Caco-2 (cell line): ENCODE results near the gene ENDOG. TPM values are rescaled to one million over a fixed set of nuclear protein-coding genes. Genes with fewer than 3 reads are reported as not detected.

Source experiments
- BruUV-seq: library from RNA; stranded (reverse); fragments of 400-500 nt; replicated peaks from 2 replicates; lab custom pipeline; 2021; lab: Mats Ljungman, UMichigan
- CTCF ChIA-PET: fragments of 300-600 bp; sonication (Branson Sonifier 250); formaldehyde crosslinking; loops from one replicate; lab custom pipeline; 2022; ENCODE audit warnings: antibody characterized with exemption; lab: Charles Lee
- POLR2A ChIA-PET: fragments of 300-600 bp; sonication (Branson Sonifier 250); formaldehyde crosslinking; loops from one replicate; lab custom pipeline; 2022; ENCODE audit warnings: antibody characterized with exemption; lab: Charles Lee
- DNase-seq, 2 experiments: peaks; one replicate each; pipeline versions ENCODE4 v3.0.0 to v3.0.0-alpha.2; 2020 to 2022
- H3K27me3 ChIP-seq: replicated peaks from 2 replicates; pipeline ENCODE4 v1.6.0; 2011; ENCODE audit warnings: low read length; ENCODE audit not compliant: control insufficient read depth, insufficient read depth
- H3K36me3 ChIP-seq: 2 replicates; pipeline ENCODE4 v1.5.1; 2011; ENCODE audit warnings: low read length; ENCODE audit not compliant: control insufficient read depth, insufficient read depth
- H3K4me1 ChIP-seq: fragments of 250-450 bp; sonication (Bioruptor Pico); 2 replicates; pipeline ENCODE4 v1.5.1; 2020; ENCODE audit warnings: mild to moderate bottlenecking
- H3K4me3 ChIP-seq: 2 replicates; pipeline ENCODE4 v1.5.1; 2011; ENCODE audit warnings: low read depth, mild to moderate bottlenecking, control low read depth, low read length
- H3K9me3 ChIP-seq: fragments of 250-450 bp; sonication (Bioruptor Pico); 2 replicates; pipeline ENCODE4 v1.5.1; 2020; ENCODE audit warnings: mild to moderate bottlenecking, moderate library complexity
- H3K27ac Mint-ChIP-seq: one replicate; pipeline ENCODE4 v1.8.0; 2022; ENCODE audit warnings: mixed read lengths; ENCODE audit not compliant: unreplicated experiment
- H3K27me3 Mint-ChIP-seq: one replicate; pipeline ENCODE4 v1.8.0; 2022; ENCODE audit warnings: mixed read lengths; ENCODE audit not compliant: insufficient read depth, unreplicated experiment
- H3K36me3 Mint-ChIP-seq: one replicate; pipeline ENCODE4 v1.8.0; 2022; ENCODE audit warnings: mild to moderate bottlenecking, mixed read lengths; ENCODE audit not compliant: insufficient read depth, unreplicated experiment
- H3K4me1 Mint-ChIP-seq: one replicate; pipeline ENCODE4 v1.8.0; 2022; ENCODE audit warnings: low read depth, mixed read lengths; ENCODE audit not compliant: unreplicated experiment
- H3K4me3 Mint-ChIP-seq: one replicate; pipeline ENCODE4 v1.8.0; 2022; ENCODE audit warnings: mild to moderate bottlenecking, moderate library complexity, mixed read lengths; ENCODE audit not compliant: unreplicated experiment
- H3K9me3 Mint-ChIP-seq: one replicate; pipeline ENCODE4 v1.8.0; 2022; ENCODE audit warnings: mixed read lengths; ENCODE audit not compliant: unreplicated experiment
- intact Hi-C: fragments of 100-400 bp; cut with micrococcal nuclease; formaldehyde crosslinking; loops from one replicate; pipeline ENCODE4 v1.10.0; 2022; ENCODE audit not compliant: unreplicated experiment
- total RNA-seq: library from RNA; stranded (reverse); gene quantifications from 2 replicates; pipeline ENCODE4 v1.2.3, GENCODE V29; 2022
- TF ChIP-seq, protein P1 (sequence below), 2 experiments: fragments of 200-600 bp in 1 of 2; IDR thresholded peaks; 1 replicate in 1 of 2; 2 replicates in 1 of 2; pipeline versions ENCODE4 v1.5.1 to v1.8.0; 2011 to 2022; ENCODE audit warnings: antibody characterized with exemption in 1 of 2, control low read depth in 1 of 2, inconsistent platforms in 1 of 2, low read depth in 1 of 2, low read length in 1 of 2, mild to moderate bottlenecking in 1 of 2, moderate library complexity in 1 of 2; ENCODE audit not compliant: insufficient read depth in 1 of 2, severe bottlenecking in 1 of 2, unreplicated experiment in 1 of 2

ENDOG gene
- total RNA-seq, 1 experiment from 2014 or later = 30.0 TPM

DNA sequence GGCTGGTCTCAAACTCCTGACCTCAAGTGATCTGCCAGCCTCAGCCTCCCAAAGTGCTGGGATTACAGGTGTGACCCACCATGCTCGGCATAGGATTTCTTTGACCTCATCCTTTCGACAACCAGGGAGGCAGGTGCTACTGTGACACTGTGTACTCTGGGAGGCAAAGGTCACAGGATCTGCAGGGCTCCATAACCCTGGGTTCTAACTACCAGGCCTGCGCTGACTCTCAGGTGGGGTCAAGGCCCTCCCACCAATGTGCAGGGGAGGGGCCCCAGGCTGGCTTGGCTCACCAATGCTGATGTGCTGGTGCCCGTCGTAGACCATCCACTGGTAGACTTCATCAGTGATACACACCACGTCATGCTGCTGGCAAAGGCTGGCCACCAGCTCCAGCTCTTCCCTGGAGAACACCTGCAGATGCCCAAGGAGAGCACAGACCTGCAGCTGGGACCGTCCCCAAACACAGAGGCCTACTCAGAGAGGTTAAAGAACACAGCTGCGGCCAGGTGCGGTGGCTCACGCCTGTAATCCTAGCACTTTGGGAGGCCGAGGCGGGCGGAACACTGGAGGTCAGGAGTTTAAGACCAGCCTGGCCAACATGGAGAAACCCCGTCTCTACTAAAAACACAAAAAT, 18.3 kb downstream of the ENDOG start:
- H3K4me1 Mint-ChIP-seq = peaks cover 12% of the 10 kb centered on the region
- BruUV-seq = no TSS peak
- ChIA-PET POLR2A (no interaction called here), CTCF (no interaction called here)
- Histone ChIP-seq H3K4me1 (peaks cover 20% of the 10 kb centered on the region), H3K9me3 (no peaks in the 10 kb centered on the region), H3K4me3 (no peak overlapping the region), H3K36me3 (no peaks in the 10 kb centered on the region; the same call in none of the 2 replicates), H3K27me3 (no peaks in the 10 kb centered on the region)
- TF ChIP-seq, protein P1, sequence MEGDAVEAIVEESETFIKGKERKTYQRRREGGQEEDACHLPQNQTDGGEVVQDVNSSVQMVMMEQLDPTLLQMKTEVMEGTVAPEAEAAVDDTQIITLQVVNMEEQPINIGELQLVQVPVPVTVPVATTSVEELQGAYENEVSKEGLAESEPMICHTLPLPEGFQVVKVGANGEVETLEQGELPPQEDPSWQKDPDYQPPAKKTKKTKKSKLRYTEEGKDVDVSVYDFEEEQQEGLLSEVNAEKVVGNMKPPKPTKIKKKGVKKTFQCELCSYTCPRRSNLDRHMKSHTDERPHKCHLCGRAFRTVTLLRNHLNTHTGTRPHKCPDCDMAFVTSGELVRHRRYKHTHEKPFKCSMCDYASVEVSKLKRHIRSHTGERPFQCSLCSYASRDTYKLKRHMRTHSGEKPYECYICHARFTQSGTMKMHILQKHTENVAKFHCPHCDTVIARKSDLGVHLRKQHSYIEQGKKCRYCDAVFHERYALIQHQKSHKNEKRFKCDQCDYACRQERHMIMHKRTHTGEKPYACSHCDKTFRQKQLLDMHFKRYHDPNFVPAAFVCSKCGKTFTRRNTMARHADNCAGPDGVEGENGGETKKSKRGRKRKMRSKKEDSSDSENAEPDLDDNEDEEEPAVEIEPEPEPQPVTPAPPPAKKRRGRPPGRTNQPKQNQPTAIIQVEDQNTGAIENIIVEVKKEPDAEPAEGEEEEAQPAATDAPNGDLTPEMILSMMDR (IDR thresholded peaks at IDR 0.05; ENCODE audit: insufficient read depth in 1 of 2, low read depth in 1 of 2, low read length in 1 of 2, severe bottlenecking in 1 of 2, unreplicated experiment in 1 of 2) = no peak
- no peak overlapping the region for H3K27ac Mint-ChIP-seq
- DNase-seq = no peak
- no peak overlapping the region for H3K4me3 Mint-ChIP-seq
- no peaks in the 10 kb centered on the region for H3K9me3 Mint-ChIP-seq
- H3K36me3 Mint-ChIP-seq = peaks cover 12% of the 10 kb centered on the region
- intact Hi-C loops = no loop called here
- H3K27me3 Mint-ChIP-seq = no peaks in the 10 kb centered on the region

DNA sequence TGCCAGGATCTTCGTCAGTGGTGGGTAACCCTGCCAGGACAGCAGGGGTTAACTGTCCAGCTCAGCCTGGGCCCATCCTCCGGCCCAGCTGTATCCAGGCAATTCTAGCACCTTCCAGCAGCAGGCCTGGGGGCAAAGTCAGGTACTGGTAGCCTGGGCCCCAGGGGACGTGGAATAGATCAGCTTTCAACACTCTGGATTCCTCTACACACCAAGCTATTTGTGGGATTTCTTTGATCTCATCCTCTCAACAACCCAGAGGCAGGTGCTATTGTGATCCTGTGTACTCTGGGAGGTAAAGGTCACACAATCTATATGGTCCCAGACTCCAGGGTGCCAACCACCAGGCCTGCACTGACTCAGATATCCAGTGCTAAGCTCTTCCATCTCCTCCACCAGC, 20.0 kb downstream of the ENDOG start:
- Mint-ChIP-seq H3K27ac (peak overlapping the region; percentile 77), H3K36me3 (peaks cover 12% of the 10 kb centered on the region), H3K4me1 (peaks cover 12% of the 10 kb centered on the region), H3K4me3 (no peak overlapping the region), H3K9me3 (no peaks in the 10 kb centered on the region), H3K27me3 (no peaks in the 10 kb centered on the region)
- ChIA-PET CTCF (interaction anchor here (0.6 to 1.8 kb wide), 4 partner anchors 9 to 20 kb away, joined by 3 to 15 read pairs (median 8); partner anchors contain the start of genes ENDOG and SPOUT1), POLR2A (interaction anchor here (0.6 to 1.6 kb wide), 3 partner anchors 9 to 34 kb away, joined by 4 to 21 read pairs (median 11); partner anchors contain the start of genes ENDOG and SPOUT1)
- Histone ChIP-seq H3K9me3 (no peaks in the 10 kb centered on the region), H3K4me3 (no peak overlapping the region), H3K36me3 (no peaks in the 10 kb centered on the region; the same call in none of the 2 replicates), H3K4me1 (peaks cover 20% of the 10 kb centered on the region), H3K27me3 (no peaks in the 10 kb centered on the region)
- TF ChIP-seq, protein P1 (IDR thresholded peaks at IDR 0.05; ENCODE audit: insufficient read depth in 1 of 2, low read depth in 1 of 2, low read length in 1 of 2, severe bottlenecking in 1 of 2, unreplicated experiment in 1 of 2) = no peak
- BruUV-seq = no TSS peak
- peak; percentile 88 to 89 for DNase-seq
- intact Hi-C loops = loop anchor here (1.0 kb wide), 1 partner anchor 9 kb away; the partner anchor contains the start of gene SPOUT1

DNA sequence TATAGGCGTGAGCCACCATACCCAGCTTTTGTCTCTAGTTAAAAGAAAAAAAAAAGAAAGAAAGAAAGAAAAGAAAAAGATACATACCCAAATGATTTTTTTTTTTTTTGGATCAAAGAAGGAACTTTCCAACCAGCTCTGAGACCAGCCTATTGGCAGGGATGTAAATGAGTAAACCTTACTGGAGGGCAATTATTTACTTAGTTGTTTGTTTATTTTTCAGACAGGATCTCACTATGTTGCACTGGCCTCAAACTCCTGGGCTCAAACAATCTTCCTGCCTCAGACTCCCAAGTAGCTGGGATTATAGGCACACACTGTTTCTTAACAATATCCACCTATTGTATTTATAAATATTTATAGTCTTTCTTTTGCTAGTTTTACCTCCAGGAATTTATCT, 22.2 kb downstream of the ENDOG start:
- TF ChIP-seq, protein P1 (IDR thresholded peaks at IDR 0.05; ENCODE audit: insufficient read depth in 1 of 2, low read depth in 1 of 2, low read length in 1 of 2, severe bottlenecking in 1 of 2, unreplicated experiment in 1 of 2) = no peak
- Histone ChIP-seq H3K36me3 (no peaks in the 10 kb centered on the region; the same call in 1 of the 2 replicates), H3K4me3 (no peak overlapping the region), H3K9me3 (no peaks in the 10 kb centered on the region), H3K27me3 (no peaks in the 10 kb centered on the region), H3K4me1 (peaks cover 30% of the 10 kb centered on the region)
- ChIA-PET CTCF (no interaction called here), POLR2A (no interaction called here)
- Mint-ChIP-seq H3K9me3 (no peaks in the 10 kb centered on the region), H3K4me1 (peaks cover 14% of the 10 kb centered on the region), H3K4me3 (no peak overlapping the region), H3K27me3 (no peaks in the 10 kb centered on the region), H3K36me3 (peaks cover 14% of the 10 kb centered on the region), H3K27ac (no peak overlapping the region)
- intact Hi-C loops = no loop called here
- BruUV-seq = no TSS peak
- no peak for DNase-seq
